Peyer's patch (tissue), 4 donors: ENCODE measurements around the gene OOSP1.

Experiments used
- POLR2A ChIP-seq, 2 donors: fragments of 450-650 bp; IDR thresholded peaks; one replicate each; pipeline ENCODE4 v1.5.1; 2017; ENCODE audit warnings: antibody characterized with exemption in 2 of 2, mild to moderate bottlenecking in 2 of 2, moderate library complexity in 2 of 2
- TF ChIP-seq, protein P1 (sequence below), 6 experiments: fragments of 450-650 bp in 4 of 6; fragments of 200-600 bp in 2 of 6; sonication (generic) in 1 of 6; IDR thresholded peaks; one replicate each; pipeline ENCODE4 v1.5.1; 2017 to 2019; ENCODE audit warnings: antibody characterized with exemption in 6 of 6, mild to moderate bottlenecking in 3 of 6, moderate library complexity in 1 of 6

DNA sequence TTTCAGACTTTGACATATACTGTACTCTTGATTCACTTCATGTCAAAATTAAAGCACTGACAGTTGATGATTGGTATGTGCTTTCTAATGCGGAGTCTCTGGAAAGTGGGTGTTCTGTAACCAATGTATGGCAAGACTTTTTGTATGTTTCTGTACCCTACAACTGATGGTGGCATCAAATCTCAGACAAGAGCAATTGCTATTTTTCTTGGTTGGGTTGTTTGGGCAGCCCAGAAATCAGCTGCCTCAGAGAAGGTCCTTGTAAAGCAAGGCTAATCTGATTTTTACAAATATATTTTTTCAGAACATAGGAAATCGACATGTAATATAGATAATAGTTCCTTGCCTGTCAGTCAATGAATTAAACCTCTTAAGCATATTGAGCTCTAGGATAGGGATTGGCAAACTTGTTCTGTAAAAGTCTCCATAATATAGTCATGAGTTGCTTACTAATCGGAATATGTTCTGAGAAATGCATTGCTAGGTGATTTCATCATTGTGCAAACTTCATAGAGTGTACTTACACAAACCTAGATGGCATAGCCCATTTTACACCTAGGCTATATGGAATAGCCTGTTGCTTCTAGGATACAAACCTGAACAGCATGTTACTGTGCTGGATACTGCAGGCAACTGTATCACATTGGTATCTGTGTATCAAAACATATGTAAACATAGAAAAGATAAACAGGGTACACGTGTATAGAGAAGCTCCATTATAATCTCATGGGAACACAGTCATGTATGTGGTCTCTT lies 15.4 kb downstream of the OOSP1 start:
- TF ChIP-seq, protein P1, sequence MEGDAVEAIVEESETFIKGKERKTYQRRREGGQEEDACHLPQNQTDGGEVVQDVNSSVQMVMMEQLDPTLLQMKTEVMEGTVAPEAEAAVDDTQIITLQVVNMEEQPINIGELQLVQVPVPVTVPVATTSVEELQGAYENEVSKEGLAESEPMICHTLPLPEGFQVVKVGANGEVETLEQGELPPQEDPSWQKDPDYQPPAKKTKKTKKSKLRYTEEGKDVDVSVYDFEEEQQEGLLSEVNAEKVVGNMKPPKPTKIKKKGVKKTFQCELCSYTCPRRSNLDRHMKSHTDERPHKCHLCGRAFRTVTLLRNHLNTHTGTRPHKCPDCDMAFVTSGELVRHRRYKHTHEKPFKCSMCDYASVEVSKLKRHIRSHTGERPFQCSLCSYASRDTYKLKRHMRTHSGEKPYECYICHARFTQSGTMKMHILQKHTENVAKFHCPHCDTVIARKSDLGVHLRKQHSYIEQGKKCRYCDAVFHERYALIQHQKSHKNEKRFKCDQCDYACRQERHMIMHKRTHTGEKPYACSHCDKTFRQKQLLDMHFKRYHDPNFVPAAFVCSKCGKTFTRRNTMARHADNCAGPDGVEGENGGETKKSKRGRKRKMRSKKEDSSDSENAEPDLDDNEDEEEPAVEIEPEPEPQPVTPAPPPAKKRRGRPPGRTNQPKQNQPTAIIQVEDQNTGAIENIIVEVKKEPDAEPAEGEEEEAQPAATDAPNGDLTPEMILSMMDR (IDR thresholded peaks at IDR 0.05): no peak
- no peak for TF ChIP-seq POLR2A (IDR thresholded peaks at IDR 0.05)
